CD4-positive, CD25-positive, alpha-beta regulatory T cell (primary cell): ENCODE results near the gene ENDOV. TPM values are rescaled to one million over a fixed set of nuclear protein-coding genes. Genes with fewer than 3 reads are reported as not detected.

Experiments used
- ATAC-seq, 2 donors: fragments of 150-1000 bp; cut with Tn5 transposase; one replicate each; pipeline ENCODE4 v1.10.0; 2021; ENCODE audit warnings: low read depth in 2 of 2, moderate number of reproducible peaks in 2 of 2, moderate library complexity in 1 of 2
- DNase-seq, 3 donors: peaks; one replicate each; pipeline versions ENCODE4 v3.0.0 to v3.0.0-alpha.2; 2012 to 2022; ENCODE audit warnings: mixed read lengths in 1 of 3
- H3K27ac ChIP-seq: one replicate; pipeline ENCODE4 v1.7.0; 2013; ENCODE audit warnings: mild to moderate bottlenecking, low read length; ENCODE audit not compliant: insufficient read depth, poor library complexity, severe bottlenecking
- H3K27me3 ChIP-seq: one replicate; pipeline ENCODE4 v1.7.0; 2013; ENCODE audit warnings: low read length; ENCODE audit not compliant: control insufficient read depth, insufficient read depth
- H3K36me3 ChIP-seq: one replicate; pipeline ENCODE4 v1.7.0; 2013; ENCODE audit warnings: mild to moderate bottlenecking, low read length, moderate library complexity; ENCODE audit not compliant: control insufficient read depth, insufficient read depth
- H3K4me1 ChIP-seq: 2 replicates; pipeline ENCODE4 v1.7.0; 2013; ENCODE audit warnings: mild to moderate bottlenecking, low read length; ENCODE audit not compliant: insufficient read depth, control insufficient read depth, poor library complexity, severe bottlenecking
- H3K4me3 ChIP-seq: one replicate; pipeline ENCODE4 v1.7.0; 2013; ENCODE audit warnings: low read depth, mild to moderate bottlenecking, low read length, moderate library complexity
- H3K9me3 ChIP-seq, 2 experiments: 1 replicate in 1 of 2; 2 replicates in 1 of 2; pipeline ENCODE4 v1.7.0; 2013; ENCODE audit warnings: low read length in 2 of 2, mild to moderate bottlenecking in 1 of 2, moderate library complexity in 1 of 2; ENCODE audit not compliant: control insufficient read depth in 2 of 2
- H3K27ac Mint-ChIP-seq, 3 donors: one replicate each; pipeline ENCODE4 v1.8.0; 2020 to 2022; ENCODE audit warnings: mild to moderate bottlenecking in 3 of 3, mixed read lengths in 3 of 3, moderate library complexity in 2 of 3
- H3K27me3 Mint-ChIP-seq: one replicate; pipeline ENCODE4 v1.8.0; 2022; ENCODE audit warnings: mild to moderate bottlenecking, mixed read lengths
- H3K36me3 Mint-ChIP-seq: one replicate; pipeline ENCODE4 v1.8.0; 2020; ENCODE audit warnings: mixed read lengths
- H3K4me1 Mint-ChIP-seq, 4 donors: one replicate each; pipeline ENCODE4 v1.8.0; 2020 to 2022; ENCODE audit warnings: mixed read lengths in 4 of 4, mild to moderate bottlenecking in 1 of 4
- H3K4me3 Mint-ChIP-seq, 4 donors: one replicate each; pipeline ENCODE4 v1.8.0; 2020 to 2022; ENCODE audit warnings: mild to moderate bottlenecking in 4 of 4, mixed read lengths in 4 of 4, moderate library complexity in 3 of 4
- H3K9me3 Mint-ChIP-seq, 7 donors: one replicate each; pipeline ENCODE4 v1.8.0; 2020 to 2022; ENCODE audit warnings: mixed read lengths in 7 of 7, mild to moderate bottlenecking in 3 of 7, moderate library complexity in 2 of 7
- polyA plus RNA-seq, 4 donors: library from polyadenylated mRNA; unstranded; fragments of 300-500 nt; fragmentation: Illumina TruSeq; gene quantifications; one replicate each; pipeline ENCODE4 v1.2.3, GENCODE V29; 2021
- total RNA-seq: library from RNA; stranded (reverse); gene quantifications from one replicate; pipeline ENCODE4 v1.2.3, GENCODE V29; 2022

Gene ENDOV
- total and polyA plus RNA-seq, 5 donors from 2014 or later, result 6.7 to 13.1 (median 8.1) TPM

GRCh38 chr17:80449930-80450576, 35.1 kb downstream of the ENDOV start:
- H3K4me3 ChIP-seq, result no peak overlapping the region
- peak overlapping the region in 1 of 4 donors; percentile 77 for H3K4me3 Mint-ChIP-seq
- no peaks in the 10 kb centered on the region for H3K9me3 ChIP-seq
- H3K27me3 Mint-ChIP-seq, result no peaks in the 10 kb centered on the region
- peaks cover 0 to 12% (median 5%) of the 10 kb centered on the region in 4 donors for H3K4me1 Mint-ChIP-seq
- DNase-seq (no peak), ATAC-seq (no peak)
- H3K36me3 Mint-ChIP-seq, result no peaks in the 10 kb centered on the region
- H3K27me3 ChIP-seq, result no peaks in the 10 kb centered on the region
- no peaks in the 10 kb centered on the region for H3K36me3 ChIP-seq
- peaks cover 0 to 2% (median 0%) of the 10 kb centered on the region in 7 donors for H3K9me3 Mint-ChIP-seq
- no peak overlapping the region for H3K27ac Mint-ChIP-seq
- peaks cover 10% of the 10 kb centered on the region for H3K4me1 ChIP-seq
- no peak overlapping the region for H3K27ac ChIP-seq

GRCh38 chr17:80451104-80451775, 36.3 kb downstream of the ENDOV start:
- Mint-ChIP-seq H3K27ac (no peak overlapping the region), H3K27me3 (peaks cover 3% of the 10 kb centered on the region), H3K36me3 (no peaks in the 10 kb centered on the region), H3K4me1 (peaks cover 0 to 20% (median 8%) of the 10 kb centered on the region in 4 donors), H3K4me3 (peak overlapping the region in 2 of 4 donors; percentile 54 to 59), H3K9me3 (peaks cover 0 to 2% (median 0%) of the 10 kb centered on the region in 7 donors)
- Histone ChIP-seq H3K9me3 (no peaks in the 10 kb centered on the region), H3K4me3 (no peak overlapping the region), H3K27me3 (no peaks in the 10 kb centered on the region), H3K36me3 (no peaks in the 10 kb centered on the region), H3K27ac (no peak overlapping the region), H3K4me1 (peaks cover 15% of the 10 kb centered on the region)
- ATAC-seq (no peak), DNase-seq (no peak)

- H3K4me1 Mint-ChIP-seq, result peaks cover 0 to 20% (median 8%) of the 10 kb centered on the region in 4 donors
- peaks cover 15% of the 10 kb centered on the region for H3K4me1 ChIP-seq
- no peak overlapping the region for H3K4me3 ChIP-seq
- H3K9me3 ChIP-seq, result no peaks in the 10 kb centered on the region
- H3K36me3 ChIP-seq, result no peaks in the 10 kb centered on the region
- ATAC-seq (no peak), DNase-seq (no peak)
- H3K27ac ChIP-seq, result no peak overlapping the region
- peaks cover 0 to 2% (median 0%) of the 10 kb centered on the region in 7 donors for H3K9me3 Mint-ChIP-seq
- H3K4me3 Mint-ChIP-seq, result peak overlapping the region in 2 of 4 donors; percentile 84 to 89
- H3K27me3 Mint-ChIP-seq, result peaks cover 6% of the 10 kb centered on the region
- H3K27me3 ChIP-seq, result no peaks in the 10 kb centered on the region
- no peak overlapping the region for H3K27ac Mint-ChIP-seq
- no peaks in the 10 kb centered on the region for H3K36me3 Mint-ChIP-seq
Measured at GRCh38 chr17:80452173-80452915, 37.4 kb downstream of the ENDOV start.

GRCh38 chr17:80453126-80453997, 38.4 kb downstream of the ENDOV start:
- H3K4me3 ChIP-seq, result peak overlapping the region; percentile 41
- no peaks in the 10 kb centered on the region for H3K36me3 Mint-ChIP-seq
- H3K27ac Mint-ChIP-seq, result peak overlapping the region; percentile 71 to 95 (median 93)
- H3K36me3 ChIP-seq, result no peaks in the 10 kb centered on the region
- peaks cover 0 to 20% (median 8%) of the 10 kb centered on the region in 4 donors for H3K4me1 Mint-ChIP-seq
- H3K27ac ChIP-seq, result no peak overlapping the region
- H3K9me3 ChIP-seq, result no peaks in the 10 kb centered on the region
- H3K27me3 ChIP-seq, result no peaks in the 10 kb centered on the region
- H3K9me3 Mint-ChIP-seq, result peaks cover 0 to 2% (median 0%) of the 10 kb centered on the region in 7 donors
- H3K4me3 Mint-ChIP-seq, result peak overlapping the region; percentile 84 to 94 (median 91)
- peaks cover 15% of the 10 kb centered on the region for H3K27me3 Mint-ChIP-seq
- H3K4me1 ChIP-seq, result peaks cover 15% of the 10 kb centered on the region
- ATAC-seq (no peak), DNase-seq (no peak)

GRCh38 chr17:80453998-80454556, 39.1 kb downstream of the ENDOV start:
- no peaks in the 10 kb centered on the region for H3K9me3 ChIP-seq
- H3K4me3 ChIP-seq, result peak overlapping the region; percentile 41
- Mint-ChIP-seq H3K4me1 (peaks cover 0 to 20% (median 8%) of the 10 kb centered on the region in 4 donors), H3K27ac (peak overlapping the region; percentile 93 to 99 (median 95)), H3K4me3 (peak overlapping the region; percentile 84 to 94 (median 91)), H3K27me3 (peaks cover 22% of the 10 kb centered on the region), H3K9me3 (peaks cover 0 to 2% (median 0%) of the 10 kb centered on the region in 7 donors), H3K36me3 (no peaks in the 10 kb centered on the region)
- DNase-seq (no peak), ATAC-seq (no peak)
- H3K4me1 ChIP-seq, result peaks cover 15% of the 10 kb centered on the region
- H3K27me3 ChIP-seq, result no peaks in the 10 kb centered on the region
- peak overlapping the region; percentile 94 for H3K27ac ChIP-seq
- H3K36me3 ChIP-seq, result no peaks in the 10 kb centered on the region

- peaks cover 15% of the 10 kb centered on the region for H3K4me1 ChIP-seq
- no peaks in the 10 kb centered on the region for H3K36me3 Mint-ChIP-seq
- peaks cover 0 to 20% (median 8%) of the 10 kb centered on the region in 4 donors for H3K4me1 Mint-ChIP-seq
- DNase-seq (peak; percentile 92 to 96 (median 95)), ATAC-seq (peak; percentile 94)
- peak overlapping the region; percentile 53 for H3K4me3 ChIP-seq
- peak overlapping the region; percentile 94 to 95 (median 95) for H3K27ac Mint-ChIP-seq
- no peaks in the 10 kb centered on the region for H3K36me3 ChIP-seq
- peaks cover 29% of the 10 kb centered on the region for H3K27me3 Mint-ChIP-seq
- H3K9me3 ChIP-seq, result no peaks in the 10 kb centered on the region
- H3K27ac ChIP-seq, result peak overlapping the region; percentile 94
- peak overlapping the region; percentile 84 to 93 (median 89) for H3K4me3 Mint-ChIP-seq
- H3K9me3 Mint-ChIP-seq, result peaks cover 0 to 2% (median 0%) of the 10 kb centered on the region in 7 donors
- no peaks in the 10 kb centered on the region for H3K27me3 ChIP-seq
Measured at GRCh38 chr17:80454557-80455335, 39.8 kb downstream of the ENDOV start.
